HG03457 (cell line): ENCODE results near the gene TM7SF3.
A peak's percentile ranks its signal among the peaks of the same experiment; 100 is the strongest.
"Not testable (repeated sequence)": the region's sequence is repeated elsewhere in the genome, so short reads cannot be mapped to it uniquely, and the experiment has no call there.

Source experiments
- ATAC-seq: cut with Tn5 transposase; IDR thresholded peaks from one replicate; pipeline ENCODE4 v1.9.1; 2021; ENCODE audit warnings: moderate number of reproducible peaks; ENCODE audit not compliant: unreplicated experiment

Gene TM7SF3

DNA sequence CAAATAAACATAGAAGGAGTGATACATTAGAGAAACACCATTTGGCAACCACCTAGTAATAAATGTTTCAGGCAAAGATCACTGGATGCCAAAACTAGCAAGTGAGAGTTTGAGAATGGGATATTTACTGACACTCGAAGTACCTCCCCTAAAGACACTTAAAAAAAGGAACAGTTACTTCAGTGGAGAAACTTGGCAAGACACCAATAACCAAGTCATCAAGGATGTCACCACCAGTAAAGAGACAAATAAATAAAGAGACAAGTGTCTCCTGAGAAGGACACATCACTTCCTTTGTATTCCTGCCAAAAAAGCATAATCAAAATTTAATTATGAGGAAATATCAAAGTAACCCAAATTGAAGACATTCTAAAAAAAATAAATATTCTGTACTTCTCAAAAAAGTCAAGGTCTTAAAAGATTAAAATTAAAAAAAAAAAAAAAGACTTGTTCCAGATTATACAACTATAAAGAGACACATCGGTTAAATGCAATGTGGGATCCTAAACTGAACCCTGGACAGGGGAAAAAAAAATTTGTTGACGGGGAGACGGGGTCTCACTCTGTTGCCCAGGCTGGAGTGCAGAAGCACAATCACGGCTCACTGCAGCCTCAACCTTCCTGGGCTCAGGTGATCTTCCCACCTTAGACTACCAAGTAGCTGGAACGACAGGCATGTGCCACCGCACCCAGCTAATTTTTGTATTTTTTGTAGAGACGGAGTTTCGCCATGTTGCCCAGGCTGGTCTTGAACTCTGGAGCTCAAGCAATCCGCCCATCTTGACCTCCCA is 26.4 kb downstream of the TM7SF3 start:
- no peak for ATAC-seq

- ATAC-seq = no peak
Observed at GRCh38 chr12:26982866-26983265, 31.3 kb downstream of the TM7SF3 start.

DNA sequence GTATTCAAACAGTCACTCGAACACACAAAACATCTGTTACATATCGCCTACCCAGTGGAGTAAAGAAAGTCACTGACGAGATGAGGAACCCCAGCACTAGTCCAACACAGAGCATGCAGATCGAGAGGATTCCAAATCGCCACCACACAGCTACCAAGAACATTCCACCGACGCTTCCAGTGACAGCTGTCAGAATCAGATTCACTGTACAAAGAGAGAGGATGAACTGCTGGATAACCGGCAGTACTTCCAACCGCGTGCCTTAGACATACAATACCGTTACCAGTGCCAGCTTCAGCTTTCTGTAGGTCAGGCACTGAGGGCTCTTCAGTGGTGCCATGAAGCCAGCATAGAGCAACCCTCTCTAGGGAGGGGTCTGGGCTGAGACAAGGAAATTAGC is 34.5 kb downstream of the TM7SF3 start:
- no peak for ATAC-seq

GRCh38 chr12:26978801-26979200 is 35.4 kb downstream of the TM7SF3 start:
- no peak for ATAC-seq

- no peak for ATAC-seq
Observed at GRCh38 chr12:26976687-26977086, 37.5 kb downstream of the TM7SF3 start.

GRCh38 chr12:26971963-26972362 is 42.2 kb downstream of the TM7SF3 start:
- ATAC-seq = peak; percentile 95

DNA sequence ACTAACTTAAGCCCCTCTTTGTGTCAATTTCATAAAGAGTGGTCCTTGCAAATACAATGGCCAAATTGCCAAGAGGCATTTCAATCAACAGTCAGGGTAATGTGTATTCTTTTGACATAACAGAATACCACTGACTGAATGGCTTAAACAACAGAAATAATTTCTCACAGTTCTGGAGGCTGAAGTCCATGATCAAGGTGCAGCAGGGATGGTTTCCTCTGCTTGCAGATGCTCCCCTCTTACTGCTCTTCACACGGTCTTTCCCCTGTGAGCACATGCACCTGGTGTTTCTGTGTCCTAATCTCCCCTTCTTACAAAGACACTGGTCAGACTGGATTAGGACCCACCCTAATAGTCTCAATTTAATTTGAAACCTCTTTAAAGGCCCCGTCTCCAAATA is 44.0 kb downstream of the TM7SF3 start:
- no peak for ATAC-seq

DNA sequence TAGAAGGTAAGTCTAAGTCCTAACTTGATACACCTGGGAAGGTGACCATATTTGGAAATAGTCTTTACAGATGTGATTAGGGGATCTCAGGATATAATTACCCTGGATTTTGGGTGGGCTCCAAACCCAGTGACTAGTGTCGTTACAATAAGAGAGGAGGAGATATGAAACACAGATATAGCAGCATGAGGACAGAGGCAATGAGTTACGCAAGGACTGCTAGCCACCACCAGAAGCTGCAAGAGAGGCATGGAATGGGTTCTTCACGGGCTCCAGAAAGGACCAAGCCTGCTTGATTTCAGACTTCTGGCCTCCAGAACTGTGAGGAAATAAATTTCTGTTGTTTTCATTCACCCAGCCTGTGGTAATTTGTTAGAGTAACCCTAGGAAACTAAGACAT is 47.3 kb downstream of the TM7SF3 start:
- no peak for ATAC-seq

DNA sequence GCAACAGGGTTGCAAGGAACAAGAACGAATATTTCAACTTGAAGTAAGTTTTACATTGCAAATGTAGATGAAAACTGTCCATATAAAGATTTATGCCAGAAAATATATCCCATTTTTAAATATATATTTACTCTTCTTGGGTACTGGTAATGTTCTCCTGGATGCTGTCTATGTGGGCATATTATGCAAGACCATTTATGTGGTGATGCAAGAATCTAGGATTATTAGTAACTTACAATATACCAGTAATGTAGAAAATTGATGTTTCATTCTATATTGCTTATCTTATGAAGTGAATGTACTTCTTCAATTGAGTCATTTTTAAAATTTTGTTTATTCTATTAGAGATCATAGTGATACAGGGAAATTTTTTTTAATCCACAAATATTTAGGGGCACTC is 50.8 kb downstream of the TM7SF3 start:
- ATAC-seq = no peak

GRCh38 chr12:26961803-26962202 is 52.4 kb downstream of the TM7SF3 start:
- ATAC-seq = no peak

GRCh38 chr12:26961391-26961790 is 52.8 kb downstream of the TM7SF3 start:
- not testable (repeated sequence) for ATAC-seq

- no peak for ATAC-seq
Observed at GRCh38 chr12:26954027-26954426, 60.2 kb downstream of the TM7SF3 start.

GRCh38 chr12:26953447-26953846 is 60.7 kb downstream of the TM7SF3 start:
- ATAC-seq = no peak

DNA sequence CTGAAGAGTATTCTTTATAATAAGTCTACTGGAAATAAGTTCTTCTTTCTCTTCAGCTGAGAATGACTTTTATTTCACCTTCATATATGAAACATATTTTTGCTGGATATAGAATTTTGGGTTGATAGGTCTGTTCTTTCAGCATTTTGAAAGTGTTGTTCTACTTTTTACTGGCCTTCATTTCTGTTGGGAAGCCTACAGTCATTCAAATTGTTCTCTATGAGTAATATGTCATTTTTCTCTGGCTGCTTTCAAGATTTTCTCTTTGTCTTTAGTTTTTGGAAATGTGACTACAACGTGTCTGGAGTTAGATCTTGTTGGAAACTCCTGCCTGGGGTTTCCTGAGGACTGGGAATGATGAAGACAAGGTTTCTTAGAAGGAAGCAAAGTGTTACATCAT is 65.9 kb downstream of the TM7SF3 start:
- no peak for ATAC-seq

DNA sequence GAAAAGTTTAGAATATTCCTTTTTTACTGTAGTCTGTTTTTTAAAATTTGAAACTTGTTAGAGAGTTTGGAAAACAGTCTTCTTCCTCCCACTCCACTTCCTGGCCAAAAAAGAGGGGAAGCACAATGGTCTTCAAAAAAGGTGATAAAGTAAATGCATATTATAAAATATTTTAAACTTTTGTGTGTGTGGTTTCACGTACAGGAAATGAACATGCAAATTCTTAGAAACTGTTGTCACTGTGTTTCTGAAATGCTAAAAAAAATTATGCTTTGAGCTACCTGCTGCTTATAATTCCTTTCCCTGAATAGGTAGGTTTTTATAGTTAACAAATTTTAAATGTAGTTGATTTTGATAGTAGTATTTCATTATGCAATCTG is 73.0 kb downstream of the TM7SF3 start:
- no peak for ATAC-seq

DNA sequence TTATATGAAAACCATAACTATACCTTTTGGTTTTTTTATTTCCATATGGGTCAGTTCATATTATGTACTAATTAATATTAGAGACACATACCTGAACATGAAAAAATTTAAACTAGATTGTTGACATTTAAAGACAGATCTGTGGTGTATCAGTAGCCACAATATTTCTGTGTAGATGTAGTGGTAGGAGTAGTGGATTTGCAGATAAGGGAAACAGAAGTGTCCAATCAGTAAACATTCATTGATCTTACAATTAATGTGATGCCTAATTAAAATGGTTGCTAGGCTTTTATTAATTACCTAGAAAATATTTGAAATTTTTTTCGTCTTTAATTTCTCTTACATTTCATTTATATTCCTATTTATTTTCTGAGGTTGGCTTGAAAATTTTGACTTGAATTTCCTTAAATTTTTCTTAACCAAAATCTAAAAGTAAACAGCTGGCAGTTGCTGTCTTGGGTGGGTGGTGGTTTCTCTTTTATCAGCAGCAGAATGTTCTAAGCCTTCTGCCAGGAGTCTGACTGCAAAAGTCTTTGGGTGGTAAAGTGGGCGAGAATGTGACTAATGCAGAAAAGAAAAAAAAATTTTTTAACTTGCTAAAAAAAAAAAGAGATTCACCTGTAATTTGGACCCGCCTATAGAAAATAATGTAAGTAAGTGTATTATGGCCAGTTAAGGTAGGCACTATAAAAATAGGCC is 73.5 kb downstream of the TM7SF3 start:
- ATAC-seq = no peak

- ATAC-seq = no peak
Observed at GRCh38 chr12:26939953-26940352, 74.2 kb downstream of the TM7SF3 start.

- no peak for ATAC-seq
Observed at GRCh38 chr12:26939192-26939832, 74.9 kb downstream of the TM7SF3 start.

- ATAC-seq = peak; percentile 5
Observed at GRCh38 chr12:26938701-26939062, 75.5 kb downstream of the TM7SF3 start.

- ATAC-seq = peak; percentile 71
Observed at GRCh38 chr12:26937863-26938700, 76.1 kb downstream of the TM7SF3 start, which contains the start of the genes FGFR1OP2 and INTS13. FGFR1OP2 (plus strand) TSS chr12:26938470; CDS start chr12:26954159, 15,689 bp downstream. INTS13 (minus strand) TSS chr12:26937981; CDS start chr12:26936803, 1,178 bp downstream.

GRCh38 chr12:26937443-26937862 is 76.7 kb downstream of the TM7SF3 start:
- no peak for ATAC-seq
